Nephron progenitor cell (in vitro differentiated cells): Measurements from ENCODE around the gene LIN7A.

Experiments used
- DNase-seq: peaks from one replicate; pipeline ENCODE4 v3.0.0; 2021
- H3K27ac Mint-ChIP-seq: 2 replicates; pipeline ENCODE4 v1.8.0; 2021; ENCODE audit warnings: mild to moderate bottlenecking, moderate library complexity, mixed read lengths
- H3K27me3 Mint-ChIP-seq: 2 replicates; pipeline ENCODE4 v1.8.0; 2021; ENCODE audit warnings: mild to moderate bottlenecking, low read depth, mixed read lengths; ENCODE audit not compliant: poor library complexity
- H3K36me3 Mint-ChIP-seq: 2 replicates; pipeline ENCODE4 v1.8.0; 2021; ENCODE audit warnings: low read depth, mixed read lengths
- H3K4me1 Mint-ChIP-seq: 2 replicates; pipeline ENCODE4 v1.8.0; 2021; ENCODE audit warnings: mixed read lengths
- H3K4me3 Mint-ChIP-seq: 2 replicates; pipeline ENCODE4 v1.8.0; 2021; ENCODE audit warnings: mild to moderate bottlenecking, moderate library complexity, mixed read lengths
- H3K9me3 Mint-ChIP-seq: 2 replicates; pipeline ENCODE4 v1.8.0; 2021; ENCODE audit warnings: mild to moderate bottlenecking, moderate library complexity, mixed read lengths
- CTCF ChIP-seq: fragments of 200-600 bp; sonication (generic); IDR thresholded peaks from 2 replicates; pipeline ENCODE4 v1.5.0; 2021; ENCODE audit warnings: antibody characterized with exemption

The LIN7A gene

GRCh38 chr12:80869264-80869663 is 68.5 kb downstream of the LIN7A start:
- Mint-ChIP-seq H3K27me3 (no peaks in the 10 kb centered on the region), H3K36me3 (no peaks in the 10 kb centered on the region)
- no peak for TF ChIP-seq CTCF

GRCh38 chr12:80868576-80868975 is 69.2 kb downstream of the LIN7A start:
- no peaks in the 10 kb centered on the region for H3K9me3 Mint-ChIP-seq
- H3K27me3 Mint-ChIP-seq, result no peaks in the 10 kb centered on the region
- no peak for DNase-seq
- no peak for TF ChIP-seq CTCF
- no peak overlapping the region for H3K4me3 Mint-ChIP-seq
- no peaks in the 10 kb centered on the region for H3K36me3 Mint-ChIP-seq
- no peak overlapping the region for H3K27ac Mint-ChIP-seq
- no peaks in the 10 kb centered on the region for H3K4me1 Mint-ChIP-seq

More at GRCh38 chr12:80869264-80869663, 68.5 kb downstream of the LIN7A start:
- no peaks in the 10 kb centered on the region for H3K4me1 Mint-ChIP-seq
- no peak for DNase-seq
- no peaks in the 10 kb centered on the region for H3K9me3 Mint-ChIP-seq
- no peak overlapping the region for H3K4me3 Mint-ChIP-seq
- H3K27ac Mint-ChIP-seq, result peak overlapping the region; percentile 31

- H3K27ac Mint-ChIP-seq, result no peak overlapping the region
- no peaks in the 10 kb centered on the region for H3K27me3 Mint-ChIP-seq
- no peaks in the 10 kb centered on the region for H3K36me3 Mint-ChIP-seq
- no peak for TF ChIP-seq CTCF
- no peaks in the 10 kb centered on the region for H3K9me3 Mint-ChIP-seq
- H3K4me3 Mint-ChIP-seq, result no peak overlapping the region
- H3K4me1 Mint-ChIP-seq, result no peaks in the 10 kb centered on the region
- DNase-seq, result no peak
Measured at GRCh38 chr12:80867941-80868340, 69.8 kb downstream of the LIN7A start.

GRCh38 chr12:80864046-80864735 is 73.5 kb downstream of the LIN7A start:
- no peak for TF ChIP-seq CTCF
- H3K4me1 Mint-ChIP-seq, result no peaks in the 10 kb centered on the region
- no peaks in the 10 kb centered on the region for H3K36me3 Mint-ChIP-seq
- H3K4me3 Mint-ChIP-seq, result no peak overlapping the region
- no peak for DNase-seq
- no peak overlapping the region for H3K27ac Mint-ChIP-seq
- H3K27me3 Mint-ChIP-seq, result peaks cover 3% of the 10 kb centered on the region
- H3K9me3 Mint-ChIP-seq, result no peaks in the 10 kb centered on the region

GRCh38 chr12:80862531-80862930 is 75.2 kb downstream of the LIN7A start:
- Mint-ChIP-seq H3K4me1 (no peaks in the 10 kb centered on the region), H3K27me3 (peaks cover 3% of the 10 kb centered on the region), H3K9me3 (no peaks in the 10 kb centered on the region), H3K4me3 (no peak overlapping the region), H3K36me3 (no peaks in the 10 kb centered on the region), H3K27ac (no peak overlapping the region)
- no peak for DNase-seq
- no peak for TF ChIP-seq CTCF
